ENCODE measurements around the gene VPS37D.

GRCh38 chr7:73669288-73669701 is 1.7 kb downstream of the VPS37D start:
- TF ChIP-seq FOXP2 (optimal IDR thresholded peaks at IDR 0.05; ENCODE audit: control extremely low read depth, extremely low read length, insufficient read depth) (no peak), EZH2 (IDR thresholded peaks at IDR 0.05) (no peak)
